Measurements from ENCODE around the gene COMMD2.

DNA sequence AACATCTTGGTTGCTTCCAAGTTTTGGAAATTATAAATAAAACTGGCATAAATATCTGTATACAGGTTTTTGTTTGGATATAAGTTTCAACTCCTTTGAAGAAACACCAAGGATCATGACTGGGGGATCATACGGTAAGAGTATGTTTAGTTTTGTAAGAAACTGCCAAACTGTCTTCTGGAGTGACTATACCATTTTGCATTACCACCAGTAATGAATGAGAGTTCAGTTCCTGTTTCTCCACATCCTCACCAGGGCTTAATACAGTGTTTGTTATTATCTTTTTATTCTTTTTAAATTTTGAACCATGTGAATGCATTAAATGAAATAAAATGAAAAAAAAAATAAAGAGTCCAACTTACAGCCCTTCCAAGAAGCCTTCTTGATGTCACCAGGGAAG is 43.7 kb upstream of the COMMD2 start:
- TF ChIP-seq, protein P1, sequence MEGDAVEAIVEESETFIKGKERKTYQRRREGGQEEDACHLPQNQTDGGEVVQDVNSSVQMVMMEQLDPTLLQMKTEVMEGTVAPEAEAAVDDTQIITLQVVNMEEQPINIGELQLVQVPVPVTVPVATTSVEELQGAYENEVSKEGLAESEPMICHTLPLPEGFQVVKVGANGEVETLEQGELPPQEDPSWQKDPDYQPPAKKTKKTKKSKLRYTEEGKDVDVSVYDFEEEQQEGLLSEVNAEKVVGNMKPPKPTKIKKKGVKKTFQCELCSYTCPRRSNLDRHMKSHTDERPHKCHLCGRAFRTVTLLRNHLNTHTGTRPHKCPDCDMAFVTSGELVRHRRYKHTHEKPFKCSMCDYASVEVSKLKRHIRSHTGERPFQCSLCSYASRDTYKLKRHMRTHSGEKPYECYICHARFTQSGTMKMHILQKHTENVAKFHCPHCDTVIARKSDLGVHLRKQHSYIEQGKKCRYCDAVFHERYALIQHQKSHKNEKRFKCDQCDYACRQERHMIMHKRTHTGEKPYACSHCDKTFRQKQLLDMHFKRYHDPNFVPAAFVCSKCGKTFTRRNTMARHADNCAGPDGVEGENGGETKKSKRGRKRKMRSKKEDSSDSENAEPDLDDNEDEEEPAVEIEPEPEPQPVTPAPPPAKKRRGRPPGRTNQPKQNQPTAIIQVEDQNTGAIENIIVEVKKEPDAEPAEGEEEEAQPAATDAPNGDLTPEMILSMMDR (IDR thresholded peaks at IDR 0.05), result no peak
- no peak for TF ChIP-seq POLR2A (IDR thresholded peaks at IDR 0.05)
